Adrenal gland (tissue), 5 donors: ENCODE data around the gene JAM3.

Source experiments
- POLR2A ChIP-seq, 2 donors: fragments of 450-650 bp; IDR thresholded peaks; one replicate each; pipeline ENCODE4 v1.6.1; 2017; ENCODE audit warnings: antibody characterized with exemption in 2 of 2, mild to moderate bottlenecking in 2 of 2, moderate library complexity in 1 of 2
- TF ChIP-seq, protein P1 (sequence below), 6 experiments: fragments of 450-650 bp in 4 of 6; fragments of 200-600 bp in 2 of 6; sonication (generic) in 1 of 6; IDR thresholded peaks; 1 replicate in 5 of 6; 2 replicates in 1 of 6; pipeline versions ENCODE4 v1.5.1 to v1.8.0; 2016 to 2021; ENCODE audit warnings: antibody characterized with exemption in 6 of 6, mild to moderate bottlenecking in 2 of 6, moderate library complexity in 1 of 6
- donor health status: DM: no; HTN: no; CAD: no.

DNA sequence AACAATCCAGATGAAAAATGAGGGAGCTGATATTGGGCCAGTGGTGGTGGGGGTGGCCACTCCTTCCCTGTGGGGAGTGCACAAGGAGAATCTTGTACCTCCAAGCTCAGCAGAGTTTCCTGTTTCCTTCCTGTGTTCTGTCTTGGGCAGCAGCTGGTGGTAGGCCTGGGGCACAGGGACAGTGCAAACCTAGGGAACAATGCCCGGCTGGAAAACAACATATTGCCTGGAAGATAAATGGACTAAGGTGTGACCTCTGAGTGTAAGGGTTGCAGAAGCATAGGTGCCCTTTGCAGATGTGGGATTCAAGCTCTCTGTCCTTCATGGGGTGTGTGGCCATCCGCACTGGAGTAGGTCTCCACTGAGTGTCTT, 5.8 kb upstream of the JAM3 start:
- TF ChIP-seq, protein P1, sequence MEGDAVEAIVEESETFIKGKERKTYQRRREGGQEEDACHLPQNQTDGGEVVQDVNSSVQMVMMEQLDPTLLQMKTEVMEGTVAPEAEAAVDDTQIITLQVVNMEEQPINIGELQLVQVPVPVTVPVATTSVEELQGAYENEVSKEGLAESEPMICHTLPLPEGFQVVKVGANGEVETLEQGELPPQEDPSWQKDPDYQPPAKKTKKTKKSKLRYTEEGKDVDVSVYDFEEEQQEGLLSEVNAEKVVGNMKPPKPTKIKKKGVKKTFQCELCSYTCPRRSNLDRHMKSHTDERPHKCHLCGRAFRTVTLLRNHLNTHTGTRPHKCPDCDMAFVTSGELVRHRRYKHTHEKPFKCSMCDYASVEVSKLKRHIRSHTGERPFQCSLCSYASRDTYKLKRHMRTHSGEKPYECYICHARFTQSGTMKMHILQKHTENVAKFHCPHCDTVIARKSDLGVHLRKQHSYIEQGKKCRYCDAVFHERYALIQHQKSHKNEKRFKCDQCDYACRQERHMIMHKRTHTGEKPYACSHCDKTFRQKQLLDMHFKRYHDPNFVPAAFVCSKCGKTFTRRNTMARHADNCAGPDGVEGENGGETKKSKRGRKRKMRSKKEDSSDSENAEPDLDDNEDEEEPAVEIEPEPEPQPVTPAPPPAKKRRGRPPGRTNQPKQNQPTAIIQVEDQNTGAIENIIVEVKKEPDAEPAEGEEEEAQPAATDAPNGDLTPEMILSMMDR (IDR thresholded peaks at IDR 0.05) = no peak
- TF ChIP-seq POLR2A (IDR thresholded peaks at IDR 0.05) = no peak
